Endothelial cell of umbilical vein (primary cell): ENCODE results near the gene SMR3B. TPM values are rescaled to one million over a fixed set of nuclear protein-coding genes. Genes with fewer than 3 reads are reported as not detected.

Source experiments
- BruUV-seq: library from RNA; stranded (reverse); fragments of 400-500 nt; replicated peaks from 2 replicates; lab custom pipeline; 2021; lab: Mats Ljungman, UMichigan
- CTCF ChIA-PET: fragments of 300-600, 350-600 bp; sonication (Branson Sonifier 250); formaldehyde crosslinking; loops from one replicate; lab custom pipeline; 2021; ENCODE audit warnings: antibody characterized with exemption, inconsistent platforms; lab: Charles Lee
- POLR2A ChIA-PET: fragments of 300-600, 350-600 bp; sonication (Branson Sonifier 250); formaldehyde crosslinking; loops from one replicate; lab custom pipeline; 2021; ENCODE audit warnings: antibody characterized with exemption, inconsistent platforms; lab: Charles Lee
- DNase-seq: peaks from one replicate; pipeline ENCODE4 v3.0.0-alpha.2; 2011; ENCODE audit warnings: low read depth, low spot score
- FAIRE-seq: peaks from 2 replicates; lab custom pipeline; 2011; peaks lifted over from hg19 to GRCh38; lab: Jason Lieb, UNC
- H2AFZ ChIP-seq: 2 replicates; pipeline ENCODE4 v1.6.0; 2012; ENCODE audit warnings: low read depth, low read length, control low read depth, inconsistent platforms
- H3K27ac ChIP-seq: 2 replicates; pipeline ENCODE4 v1.5.1; 2011; ENCODE audit warnings: low read depth, mild to moderate bottlenecking, control low read depth, low read length, moderate library complexity; ENCODE audit not compliant: insufficient read depth
- H3K27me3 ChIP-seq, 2 experiments: 2 replicates each; pipeline versions ENCODE4 v1.6.0 to v1.6.1; 2011; ENCODE audit warnings: low read length in 2 of 2, mixed read lengths in 1 of 2; ENCODE audit not compliant: control insufficient read depth in 2 of 2, insufficient read depth in 2 of 2
- H3K36me3 ChIP-seq, 2 experiments: 2 replicates in 1 of 2; 3 replicates in 1 of 2; pipeline ENCODE4 v1.5.1; 2011; ENCODE audit warnings: low read length in 2 of 2, mild to moderate bottlenecking in 1 of 2, moderate library complexity in 1 of 2; ENCODE audit not compliant: control insufficient read depth in 2 of 2, insufficient read depth in 2 of 2; ENCODE audit errors: extremely low read depth in 1 of 2
- H3K4me1 ChIP-seq: 3 replicates; pipeline ENCODE4 v1.5.1; 2011; ENCODE audit warnings: mild to moderate bottlenecking, low read length; ENCODE audit not compliant: control insufficient read depth, insufficient read depth; ENCODE audit errors: extremely low read depth
- H3K4me2 ChIP-seq: 2 replicates; pipeline ENCODE4 v1.6.1; 2011; ENCODE audit warnings: low read length, control low read depth, mixed read lengths; ENCODE audit not compliant: insufficient read depth
- H3K4me3 ChIP-seq, 3 experiments: fragments of 200-600 bp in 1 of 3; sonication (generic), shearing (Covaris generic) in 1 of 3; replicated peaks in 1 of 3; 2 replicates each; pipeline ENCODE4 v1.5.1; 2011 to 2016; ENCODE audit warnings: control low read depth in 3 of 3, low read length in 3 of 3, mild to moderate bottlenecking in 2 of 3, inconsistent platforms in 1 of 3, low read depth in 1 of 3, moderate library complexity in 1 of 3; ENCODE audit not compliant: insufficient read depth in 1 of 3
- H3K79me2 ChIP-seq: 2 replicates; pipeline ENCODE4 v1.6.0; 2012; ENCODE audit warnings: low read length, inconsistent platforms; ENCODE audit not compliant: control insufficient read depth, insufficient read depth
- H3K9ac ChIP-seq: replicated peaks from 2 replicates; pipeline ENCODE3; 2011; ENCODE audit warnings: low read length, control low read depth; ENCODE audit not compliant: insufficient read depth; ENCODE audit errors: extremely low read depth
- H3K9me1 ChIP-seq: replicated peaks from 3 replicates; pipeline ENCODE4 v1.6.0; 2011; ENCODE audit warnings: mild to moderate bottlenecking, low read length; ENCODE audit not compliant: control insufficient read depth, insufficient read depth; ENCODE audit errors: extremely low read depth
- H3K9me3 ChIP-seq: replicated peaks from 2 replicates; pipeline ENCODE4 v1.5.1; 2012; ENCODE audit warnings: low read length, inconsistent platforms; ENCODE audit not compliant: control insufficient read depth, insufficient read depth
- H4K20me1 ChIP-seq: replicated peaks from 2 replicates; pipeline ENCODE3; 2011; ENCODE audit warnings: mild to moderate bottlenecking, low read length; ENCODE audit not compliant: control insufficient read depth, insufficient read depth; ENCODE audit errors: extremely low read depth
- CTCF ChIP-seq, 2 donors: IDR thresholded peaks; 1 replicate in 1 of 2; 2 replicates in 1 of 2; pipeline ENCODE4 v1.5.1; 2011; ENCODE audit warnings: low read length in 2 of 2, mild to moderate bottlenecking in 2 of 2, moderate library complexity in 2 of 2, control low read depth in 1 of 2, inconsistent platforms in 1 of 2, low read depth in 1 of 2; ENCODE audit not compliant: insufficient read depth in 1 of 2; ENCODE audit errors: extremely low read depth in 1 of 2
- GATA2 ChIP-seq: IDR thresholded peaks from 2 replicates; pipeline ENCODE4 v1.7.0; 2011; ENCODE audit warnings: low read depth, mild to moderate bottlenecking, moderate library complexity, mixed read lengths, low read length; ENCODE audit not compliant: insufficient read length, insufficient read depth
- JUN ChIP-seq: IDR thresholded peaks from 2 replicates; pipeline ENCODE4 v1.6.1; 2011; ENCODE audit warnings: borderline replicate concordance, low read depth; ENCODE audit not compliant: insufficient read length, insufficient read depth
- MAX ChIP-seq: IDR thresholded peaks from 2 replicates; pipeline ENCODE4 v1.6.1; 2011; ENCODE audit not compliant: insufficient read depth, insufficient read length
- MYC ChIP-seq: IDR thresholded peaks from one replicate; pipeline ENCODE4 v1.6.1; 2011; ENCODE audit warnings: mild to moderate bottlenecking, low read depth, low read length
- POLR2A ChIP-seq: IDR thresholded peaks from 2 replicates; pipeline ENCODE4 v1.6.1; 2012; ENCODE audit warnings: low read depth, mild to moderate bottlenecking, control low read depth, low read length
- POLR2AphosphoS5 ChIP-seq: IDR thresholded peaks from 2 replicates; pipeline ENCODE4 v1.6.1; 2012; ENCODE audit warnings: low read depth, mild to moderate bottlenecking, control low read depth, low read length, moderate library complexity; ENCODE audit not compliant: insufficient read depth
- dilution Hi-C: fragments of 300-500 bp; cut with MboI; formaldehyde crosslinking; loops from one replicate; pipeline ENCODE4 v1.15.0; 2019; ENCODE audit warnings: low sequenced_read_pairs; ENCODE audit not compliant: extremely low pct_ligation_motif_present
- intact Hi-C: fragments of 100-400 bp; cut with micrococcal nuclease; formaldehyde crosslinking; loops from one replicate; pipeline ENCODE4 v1.10.0; 2022
- polyA plus RNA-seq, 4 experiments: library from polyadenylated mRNA; depleted of rRNA in 3 of 4; stranded (reverse) in 3 of 4; unstranded in 1 of 4; fragments of >200 nt; gene quantifications; 2 replicates each; pipeline versions ENCODE4 v1.2.1 to v1.2.3, GENCODE V29; 2011 to 2012; ENCODE audit warnings: missing spikeins in 1 of 4
- total RNA-seq: library from RNA; stranded (reverse); gene quantifications from 2 replicates; pipeline ENCODE4 v1.2.3, GENCODE V29; 2021

SMR3B gene
- total and polyA plus RNA-seq, 2 donors (not counting 3 experiments of a cell fraction or from before 2014, with no cell fraction given), result not detected

GRCh38 chr4:70365479-70365878 is 17.5 kb upstream of the SMR3B start:
- dilution Hi-C loops, result no loop called here

More at GRCh38 chr4:70365479-70365878, 17.5 kb upstream of the SMR3B start:
- Histone ChIP-seq H3K27ac (no peak overlapping the region), H4K20me1 (no peaks in the 10 kb centered on the region), H3K4me2 (no peak overlapping the region), H3K79me2 (no peaks in the 10 kb centered on the region), H3K27me3 (no peaks in the 10 kb centered on the region), H3K4me1 (no peaks in the 10 kb centered on the region), H3K9me1 (no peaks in the 10 kb centered on the region), H3K36me3 (no peaks in the 10 kb centered on the region), H3K9me3 (no peaks in the 10 kb centered on the region), H3K4me3 (no peak overlapping the region), H3K9ac (no peak overlapping the region), H2AFZ (no peak overlapping the region)
- BruUV-seq, result no TSS peak
- FAIRE-seq, result no peak
- intact Hi-C loops, result no loop called here
- POLR2A ChIA-PET, result no interaction called here
- TF ChIP-seq POLR2A (no peak), MAX (no peak), JUN (no peak), POLR2AphosphoS5 (no peak), CTCF (IDR thresholded peaks at IDR 0.05; ENCODE audit: extremely low read depth in 1 of 2, insufficient read depth in 1 of 2, low read depth in 1 of 2, low read length in 2 of 2) (no peak), MYC (no peak), GATA2 (no peak)
- CTCF ChIA-PET, result no interaction called here
- no peak for DNase-seq
